H1 (cell line): Measurements from ENCODE around the gene FRMD4B. TPM values are rescaled to one million over a fixed set of nuclear protein-coding genes. Genes with fewer than 3 reads are reported as not detected.

ENCODE experiments used
- CTCF ChIA-PET: fragments of 300-600 bp; sonication (Branson Sonifier 250); formaldehyde crosslinking; loops from one replicate; lab custom pipeline; 2021; ENCODE audit not compliant: partially characterized antibody; lab: Charles Lee
- POLR2A ChIA-PET: fragments of 300-600 bp; sonication (Branson Sonifier 250); formaldehyde crosslinking; loops from one replicate; lab custom pipeline; 2021; ENCODE audit warnings: inconsistent platforms; ENCODE audit not compliant: partially characterized antibody; lab: Charles Lee
- DNase-seq, 2 experiments: peaks; one replicate each; pipeline versions ENCODE4 v3.0.0 to v3.0.0-alpha.2; 2010 to 2022; ENCODE audit warnings: low spot score in 2 of 2, low read depth in 1 of 2, mixed read lengths in 1 of 2
- FAIRE-seq: peaks from 2 replicates; lab custom pipeline; 2011; peaks lifted over from hg19 to GRCh38; lab: Jason Lieb, UNC
- H2AFZ ChIP-seq: 2 replicates; pipeline ENCODE4 v1.8.1; 2012; ENCODE audit warnings: low read length, inconsistent platforms
- H2AK5ac ChIP-seq: 2 replicates; pipeline ENCODE4 v1.6.1; 2013; ENCODE audit warnings: low read depth, low read length
- H2BK120ac ChIP-seq: replicated peaks from 2 replicates; pipeline ENCODE3; 2013; ENCODE audit warnings: low read depth, low read length, inconsistent platforms
- H2BK12ac ChIP-seq: 2 replicates; pipeline ENCODE4 v1.6.1; 2013; ENCODE audit warnings: low read depth, low read length
- H2BK15ac ChIP-seq: 2 replicates; pipeline ENCODE4 v1.6.1; 2013; ENCODE audit warnings: low read length
- H2BK20ac ChIP-seq: 2 replicates; pipeline ENCODE4 v1.6.1; 2013; ENCODE audit warnings: low read length
- H2BK5ac ChIP-seq: 2 replicates; pipeline ENCODE4 v1.6.1; 2013; ENCODE audit warnings: low read depth, low read length
- H3K14ac ChIP-seq: 2 replicates; pipeline ENCODE4 v1.6.1; 2013; ENCODE audit warnings: inconsistent platforms; ENCODE audit not compliant: insufficient read length
- H3K18ac ChIP-seq: 2 replicates; pipeline ENCODE4 v1.6.1; 2013; ENCODE audit warnings: low read length; ENCODE audit errors: extremely low read depth
- H3K23ac ChIP-seq: 2 replicates; pipeline ENCODE4 v1.6.1; 2013; ENCODE audit warnings: inconsistent platforms; ENCODE audit not compliant: insufficient read length
- H3K23me2 ChIP-seq: 2 replicates; pipeline ENCODE4 v1.6.1; 2013; ENCODE audit warnings: low read depth, low read length
- H3K27ac ChIP-seq: 2 replicates; pipeline ENCODE4 v1.6.1; 2011; ENCODE audit warnings: low read depth, low read length, inconsistent platforms
- H3K27me3 ChIP-seq, 4 experiments: replicated peaks in 1 of 4; 1 replicate in 1 of 4; 2 replicates in 3 of 4; pipeline versions ENCODE4 v1.6.1 to v1.8.1; 2011 to 2013; ENCODE audit warnings: low read length in 3 of 4, mild to moderate bottlenecking in 3 of 4, inconsistent platforms in 2 of 4, mixed read lengths in 2 of 4, moderate library complexity in 1 of 4; ENCODE audit not compliant: control insufficient read depth in 3 of 4, insufficient read depth in 3 of 4; ENCODE audit errors: extremely low read depth in 1 of 4
- H3K36me3 ChIP-seq, 4 experiments: 2 replicates each; pipeline versions ENCODE4 v1.6.1 to v1.8.1; 2011 to 2013; ENCODE audit warnings: mild to moderate bottlenecking in 4 of 4, low read length in 3 of 4, moderate library complexity in 2 of 4, control low read depth in 1 of 4, inconsistent platforms in 1 of 4; ENCODE audit not compliant: insufficient read depth in 4 of 4, control insufficient read depth in 2 of 4
- H3K4ac ChIP-seq: replicated peaks from 2 replicates; pipeline ENCODE3; 2013; ENCODE audit warnings: low read length, low read depth, mixed read lengths, inconsistent platforms; ENCODE audit not compliant: insufficient read length
- H3K4me1 ChIP-seq, 4 experiments: replicated peaks in 1 of 4; 1 replicate in 1 of 4; 2 replicates in 3 of 4; pipeline versions ENCODE4 v1.6.1 to v1.8.1; 2011 to 2013; ENCODE audit warnings: low read length in 3 of 4, inconsistent platforms in 2 of 4, mixed read lengths in 1 of 4; ENCODE audit not compliant: insufficient read depth in 4 of 4, control insufficient read depth in 3 of 4
- H3K4me2 ChIP-seq, 2 experiments: 2 replicates each; pipeline versions ENCODE4 v1.6.1 to v1.8.1; 2011 to 2013; ENCODE audit warnings: low read depth in 2 of 2, low read length in 2 of 2, control low read depth in 1 of 2, inconsistent platforms in 1 of 2, mild to moderate bottlenecking in 1 of 2; ENCODE audit not compliant: insufficient read depth in 1 of 2
- H3K4me3 ChIP-seq, 4 experiments: fragments of 200-600, 300-600 bp in 1 of 4; sonication (generic), shearing (Covaris generic), sonication (Bioruptor Twin) in 1 of 4; 2 replicates each; pipeline versions ENCODE4 v1.5.1 to v1.8.1; 2011 to 2016; ENCODE audit warnings: low read length in 4 of 4, low read depth in 3 of 4, control low read depth in 2 of 4, inconsistent platforms in 2 of 4, mild to moderate bottlenecking in 2 of 4, mixed read lengths in 1 of 4, moderate library complexity in 1 of 4; ENCODE audit not compliant: insufficient read depth in 2 of 4; ENCODE audit errors: extremely low read depth in 1 of 4
- H3K56ac ChIP-seq: replicated peaks from 2 replicates; pipeline ENCODE3; 2013; ENCODE audit warnings: low read depth, mild to moderate bottlenecking, mixed read lengths, low read length, inconsistent platforms; ENCODE audit not compliant: insufficient read length
- H3K79me1 ChIP-seq: 2 replicates; pipeline ENCODE4 v1.6.1; 2013; ENCODE audit warnings: low read depth, low read length, control low read depth
- H3K79me2 ChIP-seq, 2 experiments: 2 replicates each; pipeline versions ENCODE4 v1.6.1 to v1.8.1; 2012 to 2013; ENCODE audit warnings: low read length in 2 of 2, mild to moderate bottlenecking in 2 of 2, inconsistent platforms in 1 of 2; ENCODE audit not compliant: insufficient read depth in 2 of 2, control insufficient read depth in 1 of 2
- H3K9ac ChIP-seq, 4 experiments: replicated peaks in 1 of 4; 1 replicate in 1 of 4; 2 replicates in 3 of 4; pipeline versions ENCODE4 v1.6.1 to v1.8.1; 2011 to 2013; ENCODE audit warnings: low read depth in 3 of 4, low read length in 3 of 4, control low read depth in 2 of 4, mild to moderate bottlenecking in 2 of 4, moderate library complexity in 2 of 4, inconsistent platforms in 1 of 4; ENCODE audit errors: extremely low read depth in 1 of 4
- H3K9me3 ChIP-seq, 2 experiments: 2 replicates each; pipeline versions ENCODE4 v1.6.1 to v1.8.1; 2012 to 2013; ENCODE audit warnings: mild to moderate bottlenecking in 2 of 2, moderate library complexity in 2 of 2, control low read depth in 1 of 2, inconsistent platforms in 1 of 2, low read depth in 1 of 2, low read length in 1 of 2, mixed read lengths in 1 of 2; ENCODE audit not compliant: insufficient read depth in 2 of 2
- H4K20me1 ChIP-seq, 2 experiments: replicated peaks in 1 of 2; 2 replicates each; pipeline versions ENCODE3 to v1.8.1; 2011 to 2013; ENCODE audit warnings: inconsistent platforms in 2 of 2, low read length in 2 of 2, mild to moderate bottlenecking in 1 of 2; ENCODE audit not compliant: insufficient read depth in 2 of 2, control insufficient read depth in 1 of 2
- H4K5ac ChIP-seq: 2 replicates; pipeline ENCODE4 v1.6.1; 2013; ENCODE audit warnings: low read length, low read depth, mixed read lengths, inconsistent platforms; ENCODE audit not compliant: insufficient read length
- H4K8ac ChIP-seq: 2 replicates; pipeline ENCODE4 v1.8.0; 2013; ENCODE audit warnings: mild to moderate bottlenecking, moderate library complexity, low read length, inconsistent platforms; ENCODE audit not compliant: insufficient read depth; ENCODE audit errors: extremely low read depth
- H4K91ac ChIP-seq: replicated peaks from 2 replicates; pipeline ENCODE3; 2013; ENCODE audit warnings: low read length, mixed read lengths, inconsistent platforms; ENCODE audit not compliant: insufficient read length
- CBX8 ChIP-seq: fragments of 300-800, 300-1000 bp; sonication (generic); IDR thresholded peaks from 2 replicates; pipeline ENCODE4 v1.7.1; 2016; ENCODE audit warnings: low read depth, low read length, borderline replicate concordance
- CEBPB ChIP-seq: IDR thresholded peaks from 2 replicates; pipeline ENCODE4 v1.6.1; 2012; ENCODE audit warnings: low read depth, low read length
- GTF2F1 ChIP-seq: IDR thresholded peaks from 2 replicates; pipeline ENCODE4 v1.6.1; 2012; ENCODE audit warnings: low read depth, low read length, improper control_type of control experiment, borderline replicate concordance
- JUN ChIP-seq: IDR thresholded peaks from 2 replicates; pipeline ENCODE4 v1.6.1; 2011; ENCODE audit warnings: low read depth, mild to moderate bottlenecking, improper control_type of control experiment, low read length
- JUND ChIP-seq: IDR thresholded peaks from 2 replicates; pipeline ENCODE4 v1.6.1; 2011; ENCODE audit warnings: mild to moderate bottlenecking, improper control_type of control experiment, low read length
- KDM5A ChIP-seq: fragments of 200-600 bp; IDR thresholded peaks from 2 replicates; pipeline ENCODE4 v1.7.1; 2012; ENCODE audit warnings: mild to moderate bottlenecking, low read length, inconsistent platforms, mixed read lengths
- MAFK ChIP-seq: IDR thresholded peaks from 2 replicates; pipeline ENCODE4 v1.6.1; 2012; ENCODE audit warnings: low read depth, mild to moderate bottlenecking, improper control_type of control experiment, low read length
- RBBP5 ChIP-seq: IDR thresholded peaks from 2 replicates; pipeline ENCODE4 v1.7.1; 2012; ENCODE audit warnings: low read depth, mild to moderate bottlenecking, inconsistent platforms, low read length, moderate library complexity, borderline replicate concordance
- ZNF274 ChIP-seq: IDR thresholded peaks from 2 replicates; pipeline ENCODE4 v1.7.0; 2012; ENCODE audit warnings: low read length, borderline replicate concordance; ENCODE audit errors: extremely low read depth
- WGBS, 2 experiments: shearing (Covaris generic) in 1 of 2; methylation state at CpG; one replicate each; pipeline versions ENCODE4 v1.1.6 to v1.1.7; 2013 to 2015; ENCODE audit warnings: low lambda C conversion rate in 2 of 2, mixed read lengths in 2 of 2, inconsistent platforms in 1 of 2, low coverage in 1 of 2, missing lambda C conversion rate in 1 of 2; ENCODE audit not compliant: insufficient replicate concordance in 2 of 2, insufficient coverage in 1 of 2, insufficient read length in 1 of 2; ENCODE audit errors: extremely low coverage in 1 of 2, missing lambda C conversion rate in 1 of 2; 5-methylcytosine and 5-hydroxymethylcytosine counted together
- polyA plus RNA-seq, 7 experiments: library from polyadenylated mRNA; depleted of rRNA in 3 of 7; stranded (reverse) in 5 of 7; unstranded in 2 of 7; fragments of >200 nt in 5 of 7; fragments of 200-250 nt in 2 of 7; gene quantifications; 1 replicate in 5 of 7; 2 replicates in 1 of 7; 4 replicates in 1 of 7; pipeline versions ENCODE4 v1.2.1 to v1.2.3, GENCODE V29; 2011 to 2013; ENCODE audit warnings: missing spikeins in 2 of 7, mixed read lengths in 2 of 7
- total RNA-seq: library from RNA; stranded (reverse); fragmentation: NEBNext Ultra II Directional; extraction: Animal tissue kit (Norgen Biotek cat#: 25700); gene quantifications from 2 replicates; pipeline ENCODE4 v1.2.1, GENCODE V29; 2021
- TF ChIP-seq, protein P1 (sequence below): IDR thresholded peaks from 2 replicates; pipeline ENCODE4 v1.6.1; 2012; ENCODE audit warnings: inconsistent platforms
- TF ChIP-seq, protein P2 (sequence below), 3 experiments: IDR thresholded peaks; 1 replicate in 2 of 3; 2 replicates in 1 of 3; pipeline versions ENCODE4 v1.5.1 to v1.6.1; 2011; ENCODE audit warnings: low read length in 3 of 3, mild to moderate bottlenecking in 3 of 3, inconsistent platforms in 2 of 3, low read depth in 1 of 3, moderate library complexity in 1 of 3; ENCODE audit not compliant: insufficient read depth in 1 of 3; ENCODE audit errors: control extremely low read depth in 1 of 3

FRMD4B gene
- total and polyA plus RNA-seq, 2 of the 8 experiments (the other 6 are each of a cell fraction or from before 2014, with no cell fraction given), result 2.7 to 7.2 TPM

DNA sequence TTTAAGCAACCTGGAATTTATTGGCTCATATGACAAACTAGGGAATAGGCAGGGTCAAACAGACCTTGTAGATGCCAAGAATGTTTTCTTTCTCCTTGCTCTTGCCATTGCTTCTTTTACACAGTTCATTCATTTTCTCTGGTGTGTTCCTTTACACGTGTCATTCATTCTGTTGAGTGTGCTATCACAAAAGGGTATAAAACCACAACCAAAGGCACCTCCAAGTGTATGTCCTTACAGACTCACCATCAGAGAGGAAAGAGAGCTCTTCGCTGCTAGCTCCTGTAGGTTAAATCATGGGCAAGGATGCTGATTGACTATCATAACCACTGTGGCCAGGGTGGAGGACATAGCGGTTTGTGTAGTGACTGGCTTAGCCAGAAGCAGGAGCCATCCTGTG lies 19.2 kb upstream of the FRMD4B start:
- Histone ChIP-seq H2AFZ (no peak overlapping the region), H2BK5ac (no peak overlapping the region), H3K23me2 (no peaks in the 10 kb centered on the region), H3K14ac (no peak overlapping the region), H3K79me2 (no peaks in the 10 kb centered on the region), H4K20me1 (no peaks in the 10 kb centered on the region), H4K8ac (no peak overlapping the region), H4K5ac (no peak overlapping the region), H3K36me3 (peaks cover 0 to 3% (median 0%) of the 10 kb centered on the region in 4 experiments; a peak in 1 of 8 replicates), H4K91ac (no peak overlapping the region), H3K56ac (no peak overlapping the region), H3K79me1 (no peaks in the 10 kb centered on the region), H2BK20ac (no peak overlapping the region), H3K4ac (no peak overlapping the region), H3K4me3 (no peak overlapping the region), H3K4me2 (no peak overlapping the region), H2BK120ac (no peak overlapping the region), H3K9ac (no peak overlapping the region), H2BK15ac (no peak overlapping the region), H3K23ac (no peak overlapping the region), H3K4me1 (peaks cover 0 to 2% (median 0%) of the 10 kb centered on the region in 4 experiments; a peak in 2 of 7 replicates), H3K27ac (no peak overlapping the region), H3K9me3 (peaks cover 6 to 11% of the 10 kb centered on the region in 2 experiments; a peak in 3 of 4 replicates), H2BK12ac (no peak overlapping the region), H2AK5ac (no peak overlapping the region), H3K18ac (no peak overlapping the region), H3K27me3 (no peaks in the 10 kb centered on the region)
- CTCF ChIA-PET, result interaction anchor here (1.0 to 1.4 kb wide), 2 partner anchors 92 to 264 kb away, joined by 3 read pairs; no protein-coding TSS in a partner anchor
- POLR2A ChIA-PET, result no interaction called here
- FAIRE-seq (no peak), DNase-seq (no peak)
- WGBS, 2 experiments, result 64% methylated on average over 3 of the region's 3 CpGs; no CpG with 5 or more reads in 1 of the 2 experiments
- TF ChIP-seq MAFK (no peak), CBX8 (no peak), GTF2F1 (no peak), JUN (no peak), ZNF274 (no peak), CEBPB (no peak), JUND (no peak), KDM5A (no peak), RBBP5 (no peak)
- TF ChIP-seq, protein P1, sequence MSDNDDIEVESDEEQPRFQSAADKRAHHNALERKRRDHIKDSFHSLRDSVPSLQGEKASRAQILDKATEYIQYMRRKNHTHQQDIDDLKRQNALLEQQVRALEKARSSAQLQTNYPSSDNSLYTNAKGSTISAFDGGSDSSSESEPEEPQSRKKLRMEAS, result no peak
- TF ChIP-seq, protein P2, sequence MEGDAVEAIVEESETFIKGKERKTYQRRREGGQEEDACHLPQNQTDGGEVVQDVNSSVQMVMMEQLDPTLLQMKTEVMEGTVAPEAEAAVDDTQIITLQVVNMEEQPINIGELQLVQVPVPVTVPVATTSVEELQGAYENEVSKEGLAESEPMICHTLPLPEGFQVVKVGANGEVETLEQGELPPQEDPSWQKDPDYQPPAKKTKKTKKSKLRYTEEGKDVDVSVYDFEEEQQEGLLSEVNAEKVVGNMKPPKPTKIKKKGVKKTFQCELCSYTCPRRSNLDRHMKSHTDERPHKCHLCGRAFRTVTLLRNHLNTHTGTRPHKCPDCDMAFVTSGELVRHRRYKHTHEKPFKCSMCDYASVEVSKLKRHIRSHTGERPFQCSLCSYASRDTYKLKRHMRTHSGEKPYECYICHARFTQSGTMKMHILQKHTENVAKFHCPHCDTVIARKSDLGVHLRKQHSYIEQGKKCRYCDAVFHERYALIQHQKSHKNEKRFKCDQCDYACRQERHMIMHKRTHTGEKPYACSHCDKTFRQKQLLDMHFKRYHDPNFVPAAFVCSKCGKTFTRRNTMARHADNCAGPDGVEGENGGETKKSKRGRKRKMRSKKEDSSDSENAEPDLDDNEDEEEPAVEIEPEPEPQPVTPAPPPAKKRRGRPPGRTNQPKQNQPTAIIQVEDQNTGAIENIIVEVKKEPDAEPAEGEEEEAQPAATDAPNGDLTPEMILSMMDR (IDR thresholded peaks at IDR 0.05; ENCODE audit: control extremely low read depth in 1 of 3, insufficient read depth in 1 of 3, low read depth in 1 of 3, low read length in 3 of 3), result no peak
